Inferior parietal cortex (tissue), 1 donor: ENCODE data around the gene ANKS1A.

ENCODE experiments used
- DNase-seq: peaks from one replicate; pipeline ENCODE4 v3.0.0-alpha.2; 2016; ENCODE audit errors: extremely low spot score

The ANKS1A gene

GRCh38 chr6:35037664-35038038 is 148.6 kb downstream of the ANKS1A start:
- DNase-seq: no peak

GRCh38 chr6:35038076-35038475 is 149.0 kb downstream of the ANKS1A start:
- no peak for DNase-seq

GRCh38 chr6:35040398-35040797 is 151.3 kb downstream of the ANKS1A start:
- no peak for DNase-seq

DNA sequence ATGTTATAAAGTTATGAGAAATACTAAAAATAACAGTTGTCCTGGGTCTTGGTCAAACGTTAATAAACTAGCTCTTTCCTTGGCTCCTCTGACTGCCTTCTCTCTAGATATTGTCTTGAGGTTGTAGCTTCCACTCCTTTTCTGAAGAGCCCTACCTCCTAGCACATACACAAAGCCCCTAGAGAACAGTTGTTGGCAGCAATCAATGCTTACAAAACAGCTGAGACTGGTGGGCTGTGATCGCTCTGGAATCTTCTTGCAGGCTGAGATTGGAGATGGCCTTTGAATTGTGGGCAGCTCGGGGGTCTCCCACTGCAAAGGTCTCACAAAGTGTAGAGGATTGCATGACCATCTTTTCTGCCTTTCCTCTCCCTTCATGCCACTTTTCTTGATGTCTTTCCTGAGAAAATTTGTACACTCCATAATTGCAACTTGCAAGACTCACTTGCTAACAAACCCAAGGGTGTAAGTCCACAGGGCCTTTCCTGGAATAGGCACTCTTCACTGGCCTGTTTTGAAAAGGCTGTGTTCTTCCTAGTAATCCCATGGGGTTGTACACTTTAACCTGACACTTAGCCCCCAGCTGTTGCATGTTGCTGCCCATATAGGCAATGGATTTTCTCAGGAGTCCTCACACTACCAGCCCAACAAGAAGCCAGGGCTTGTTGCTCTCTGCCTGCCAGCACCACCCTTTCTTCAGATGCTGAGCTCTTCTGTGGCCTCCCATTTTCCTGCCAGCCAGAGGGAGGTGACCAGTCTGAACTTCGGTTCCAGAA is 152.2 kb downstream of the ANKS1A start:
- DNase-seq: no peak

DNA sequence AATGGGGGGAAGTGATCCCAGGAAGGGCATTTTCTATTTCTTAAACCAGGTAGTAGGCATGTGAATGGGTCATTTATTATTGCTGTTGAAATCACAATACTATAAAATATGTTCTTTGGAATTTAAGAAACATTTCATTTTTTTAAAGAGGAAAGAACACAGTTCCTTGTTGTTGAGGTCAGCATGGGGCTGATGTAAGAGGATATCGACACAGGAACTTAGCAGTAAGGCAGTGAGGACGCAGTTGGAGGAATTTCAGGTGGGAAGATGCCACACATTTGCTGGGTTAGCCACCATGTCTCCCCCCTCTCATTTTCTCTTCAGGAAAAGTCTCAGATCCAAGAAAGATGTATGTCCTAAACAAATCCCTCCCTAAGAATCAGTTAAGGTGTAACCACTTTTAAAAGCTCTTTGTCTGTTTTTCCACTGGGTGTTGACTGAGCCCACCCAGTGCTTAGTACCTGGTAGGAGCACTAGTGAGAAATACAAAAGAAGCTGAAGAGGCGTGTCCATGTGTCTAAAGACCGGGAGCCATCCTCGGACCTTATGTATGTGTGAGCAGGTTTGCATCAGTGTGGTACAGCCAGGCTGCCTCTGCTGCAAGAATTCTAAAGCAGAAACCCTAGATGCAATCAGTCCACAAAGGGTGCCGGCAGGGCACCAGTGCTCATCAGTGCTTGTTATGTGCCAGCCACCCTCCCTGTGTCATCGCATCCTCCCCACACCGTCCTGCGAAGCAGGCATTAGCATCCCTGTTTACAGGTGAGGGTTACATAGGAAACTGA is 153.2 kb downstream of the ANKS1A start:
- DNase-seq: no peak

- DNase-seq: no peak
Measured at GRCh38 chr6:35043381-35044130, 154.5 kb downstream of the ANKS1A start.

DNA sequence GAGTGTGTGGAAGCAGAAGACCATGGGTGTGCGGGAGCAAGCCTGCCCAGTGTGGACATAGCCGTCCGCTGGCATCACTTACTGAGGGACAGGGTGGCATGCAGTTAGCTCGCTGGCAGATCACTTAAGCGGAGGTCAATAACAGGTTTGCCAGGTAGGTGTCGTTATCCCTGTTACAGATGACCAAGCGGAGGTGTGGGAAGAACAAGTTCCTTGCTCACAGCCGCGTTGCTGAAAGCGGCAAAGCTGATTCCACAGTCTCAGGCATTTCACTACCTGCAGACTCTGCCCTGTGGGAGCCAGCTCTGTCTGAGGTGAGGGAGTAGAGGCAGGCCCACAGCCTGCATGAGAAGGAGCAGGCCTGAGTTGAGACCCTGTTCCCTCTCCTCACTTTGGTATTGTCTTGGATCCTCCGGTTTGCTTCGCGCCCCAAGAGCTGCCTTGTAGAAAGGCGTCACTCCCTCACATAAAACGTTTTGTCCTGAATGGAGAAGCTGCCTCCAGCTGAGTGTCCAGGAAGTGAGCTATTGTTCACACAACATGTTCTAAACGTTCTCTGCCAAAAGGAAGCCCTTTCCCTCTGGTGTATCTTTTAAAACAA is 155.2 kb downstream of the ANKS1A start:
- no peak for DNase-seq

DNA sequence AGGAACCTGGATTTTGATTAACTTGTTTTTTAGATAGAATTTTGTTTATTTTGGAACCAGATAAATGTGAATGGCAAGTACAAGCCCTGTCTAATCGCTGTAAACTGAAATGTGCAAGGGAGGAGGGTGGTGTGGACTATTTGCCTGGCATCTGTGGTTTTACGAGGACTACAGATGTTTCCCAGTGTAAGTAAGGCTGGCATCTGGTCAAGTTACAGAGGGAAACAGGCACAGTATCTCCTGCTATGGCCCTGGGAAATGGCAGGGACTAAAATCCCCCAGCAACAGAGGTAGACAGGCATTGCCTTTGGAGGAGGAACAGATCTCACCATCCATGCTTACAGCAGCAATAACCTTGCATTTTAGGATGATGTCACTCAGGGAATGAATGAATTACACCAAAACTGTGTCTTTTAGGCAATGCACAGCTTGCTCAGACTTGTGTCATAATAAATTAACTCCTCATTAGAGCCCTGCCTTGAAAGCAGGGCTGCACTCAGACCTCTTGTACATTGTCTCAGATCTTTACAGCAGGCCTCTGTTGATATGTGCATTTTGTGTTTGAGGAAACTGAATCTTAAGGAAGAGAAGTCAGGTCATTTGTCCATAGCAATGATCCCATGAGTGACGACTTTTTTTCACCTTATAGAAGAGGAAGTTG is 155.8 kb downstream of the ANKS1A start:
- DNase-seq: no peak

DNA sequence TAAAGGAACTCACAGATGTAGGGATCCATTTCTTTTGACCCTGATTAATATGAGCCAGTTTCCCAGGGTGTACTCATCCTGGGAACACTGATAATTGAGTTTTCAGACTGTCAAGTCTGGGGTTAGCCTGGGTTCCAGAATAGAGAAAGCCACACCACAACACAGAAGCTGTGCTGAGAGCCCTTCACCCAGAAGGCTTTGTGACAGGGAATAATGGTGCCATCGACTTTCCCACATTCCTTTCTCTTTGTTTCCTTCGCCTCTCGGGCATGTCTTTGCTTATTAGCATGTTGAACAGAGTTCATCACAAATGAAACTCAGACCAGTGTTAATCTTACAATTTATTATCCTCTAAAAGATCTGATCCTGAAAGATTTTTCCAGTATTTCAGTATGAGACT is 157.0 kb downstream of the ANKS1A start:
- no peak for DNase-seq

GRCh38 chr6:35046862-35047261 is 157.8 kb downstream of the ANKS1A start:
- DNase-seq: peak; percentile 55

DNA sequence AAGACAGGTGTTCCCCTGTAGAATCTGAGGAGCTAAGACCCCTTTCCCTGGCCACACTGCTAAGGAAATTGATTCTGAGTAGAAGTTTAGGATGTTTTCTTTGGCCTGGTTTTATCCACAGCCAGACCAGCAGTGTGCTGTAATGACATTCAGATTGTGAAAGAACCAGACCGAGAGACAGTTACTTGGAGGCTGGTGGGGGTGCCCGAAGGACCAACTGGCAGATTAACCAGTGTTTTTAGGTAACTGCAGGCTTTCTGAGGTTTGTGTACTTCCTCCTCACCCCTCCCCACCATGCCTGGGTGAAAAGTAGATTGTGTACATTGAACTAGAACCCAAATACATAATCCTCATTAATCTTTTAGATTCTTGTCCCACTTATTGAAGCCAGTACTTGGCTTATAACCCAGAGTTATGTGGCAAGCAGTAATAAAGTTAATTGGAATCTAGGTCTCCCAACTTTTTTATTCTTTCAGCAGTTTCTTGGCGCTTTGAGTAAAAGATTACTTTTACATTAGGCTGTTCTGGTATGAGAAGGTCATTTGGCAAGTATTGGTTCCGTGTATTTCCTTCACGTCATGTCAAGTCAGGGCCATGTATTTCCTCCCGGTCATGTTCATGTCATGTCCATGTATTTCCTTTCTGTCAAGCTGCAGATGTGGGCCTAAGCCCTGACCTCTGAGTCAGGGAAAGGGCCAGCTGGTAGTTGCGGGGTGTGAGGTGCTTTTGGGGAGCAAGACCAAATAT is 158.4 kb downstream of the ANKS1A start:
- DNase-seq: no peak

- DNase-seq: peak; percentile 70
Measured at GRCh38 chr6:35048031-35048613, 159.1 kb downstream of the ANKS1A start.

DNA sequence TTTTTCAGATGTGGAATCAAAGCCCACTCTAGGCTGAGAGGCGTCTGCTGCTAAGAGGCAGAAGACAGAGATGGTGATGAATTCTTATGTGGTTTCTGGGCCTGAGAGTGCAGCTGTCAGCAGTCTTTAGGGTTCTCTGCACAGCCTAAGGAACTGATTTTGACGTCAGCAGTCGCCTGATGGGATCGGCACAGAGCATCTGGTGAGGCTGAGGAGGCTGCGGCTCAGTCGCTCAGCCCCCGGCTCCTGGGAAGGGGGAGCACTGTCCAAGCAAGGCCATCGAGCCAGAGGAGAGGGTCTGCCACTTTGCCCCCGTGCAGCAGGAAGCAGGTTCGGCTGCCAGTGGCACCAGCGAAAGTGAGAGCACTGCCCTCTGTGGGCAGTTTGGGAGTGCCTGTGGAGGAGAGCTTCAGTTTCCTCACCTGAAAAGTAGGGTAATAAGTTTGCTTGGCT is 159.6 kb downstream of the ANKS1A start:
- DNase-seq: peak; percentile 66

DNA sequence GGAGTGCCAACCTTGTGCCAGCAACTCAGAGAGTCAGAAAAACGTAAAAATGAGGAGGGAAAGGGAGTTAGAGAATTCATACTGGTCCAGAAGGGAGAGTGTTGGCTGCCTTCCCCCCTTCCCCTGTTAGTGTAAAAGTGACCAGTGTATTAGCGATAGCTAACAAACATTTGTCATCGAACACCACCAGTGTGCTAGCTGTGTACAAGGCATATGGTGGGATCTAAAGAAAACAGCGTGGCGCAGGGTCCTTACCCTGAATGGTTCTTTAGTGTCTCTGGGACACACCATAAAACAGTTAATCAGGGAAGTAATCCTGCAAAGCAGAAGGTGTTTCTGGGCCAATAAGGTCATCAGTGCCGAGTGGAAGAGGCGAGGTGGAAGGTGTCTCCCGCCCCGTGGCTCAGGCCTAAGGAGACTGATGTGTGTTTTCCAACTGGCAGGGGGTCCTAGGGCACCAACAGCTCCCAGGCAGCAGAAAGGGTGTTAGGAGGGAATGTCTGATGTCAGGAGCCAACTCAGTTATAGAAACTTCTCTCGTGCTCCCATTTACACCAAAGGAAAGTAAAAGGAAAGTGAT is 160.2 kb downstream of the ANKS1A start:
- peak; percentile 29 for DNase-seq

- peak; percentile 69 for DNase-seq
Measured at GRCh38 chr6:35049900-35050756, 161.1 kb downstream of the ANKS1A start.

DNA sequence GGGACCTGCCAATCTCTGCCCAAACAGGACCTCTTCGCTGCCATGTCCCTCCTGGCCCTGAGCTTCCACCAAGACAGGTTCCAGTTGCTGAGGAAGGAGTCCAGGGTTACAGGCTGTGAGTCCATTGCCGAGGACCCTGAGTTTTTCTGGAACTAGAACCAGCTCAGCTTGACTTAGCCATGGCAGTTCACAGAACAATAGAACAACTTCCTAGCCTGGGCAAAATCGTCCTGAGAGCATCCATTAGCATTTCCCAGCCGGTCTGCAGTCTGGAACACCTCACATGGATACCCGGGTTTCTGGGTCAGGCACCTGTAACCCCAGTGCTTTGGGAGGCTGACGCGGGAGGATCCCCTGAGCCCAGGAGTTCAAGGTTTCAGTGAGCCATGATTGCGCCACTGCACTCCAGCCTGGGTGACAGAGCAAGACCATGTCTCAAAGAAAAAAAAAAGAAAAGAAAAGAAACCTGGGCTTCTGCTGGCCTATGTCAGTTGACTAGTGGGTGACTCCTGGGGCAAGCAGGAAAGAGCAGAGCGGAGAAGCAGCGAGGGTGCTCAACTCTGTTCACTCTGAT is 161.8 kb downstream of the ANKS1A start:
- no peak for DNase-seq

GRCh38 chr6:35051396-35051795 is 162.3 kb downstream of the ANKS1A start:
- DNase-seq: no peak

DNA sequence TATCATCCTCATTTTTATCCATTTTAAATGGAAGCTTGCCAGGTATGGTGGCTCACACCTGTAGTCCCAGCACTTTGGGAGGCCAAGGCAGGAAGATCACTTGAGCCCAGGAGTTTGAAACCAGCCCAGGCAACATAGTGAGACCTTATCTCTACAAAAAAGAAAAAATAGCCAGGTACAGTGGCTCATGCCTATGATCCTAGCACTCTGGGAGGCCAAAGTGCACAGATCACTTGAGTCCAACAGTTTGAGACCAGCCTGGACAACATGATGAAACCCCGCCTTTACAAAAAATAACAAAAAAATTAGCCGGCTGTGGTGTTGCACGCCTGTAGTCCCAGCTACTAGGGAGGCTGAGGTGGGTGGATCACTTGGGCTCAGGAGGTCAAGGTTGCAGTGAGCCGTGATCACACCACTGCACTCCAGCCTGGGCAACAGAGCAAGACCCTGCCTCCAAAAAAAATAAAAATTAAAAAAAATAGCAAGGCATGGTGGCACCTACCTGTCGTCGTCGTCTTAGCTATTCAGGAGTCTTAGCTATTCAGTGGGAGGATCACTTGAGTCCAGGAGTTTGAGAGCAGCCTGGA is 163.0 kb downstream of the ANKS1A start:
- DNase-seq: no peak
